Spleen (tissue), 11 donors: ENCODE data around the gene ATF5. TPM values are rescaled to one million over a fixed set of nuclear protein-coding genes. Genes with fewer than 3 reads are reported as not detected.
A peak's percentile ranks its signal among the peaks of the same experiment; 100 is the strongest.
"Not testable (repeated sequence)": the region's sequence is repeated elsewhere in the genome, so short reads cannot be mapped to it uniquely, and the experiment has no call there.

Experiments
- DNase-seq: peaks from one replicate; pipeline ENCODE4 v3.0.0-alpha.2; 2020
- H3K27ac ChIP-seq, 8 donors: fragments of 200-600 bp; sonication (generic) in 7 of 8; 1 replicate in 4 of 8; 2 replicates in 4 of 8; pipeline versions ENCODE4 v1.5.0 to v1.8.0; 2016 to 2021; ENCODE audit warnings: inconsistent platforms in 4 of 8, mild to moderate bottlenecking in 4 of 8, moderate library complexity in 1 of 8
- H3K27me3 ChIP-seq, 7 donors: fragments of 200-600 bp; sonication (generic) in 6 of 7; replicated peaks in 1 of 7; 1 replicate in 4 of 7; 2 replicates in 3 of 7; pipeline versions ENCODE4 v1.5.0 to v1.8.0; 2016 to 2021; ENCODE audit warnings: inconsistent platforms in 3 of 7, mild to moderate bottlenecking in 1 of 7
- H3K36me3 ChIP-seq, 6 donors: fragments of 200-600 bp; sonication (generic) in 5 of 6; 1 replicate in 4 of 6; 2 replicates in 2 of 6; pipeline versions ENCODE4 v1.5.0 to v1.8.0; 2016 to 2021; ENCODE audit warnings: inconsistent platforms in 2 of 6
- H3K4me1 ChIP-seq, 6 donors: fragments of 200-600 bp; sonication (generic) in 5 of 6; 1 replicate in 3 of 6; 2 replicates in 3 of 6; pipeline versions ENCODE4 v1.5.0 to v1.8.0; 2016 to 2021; ENCODE audit warnings: inconsistent platforms in 3 of 6
- H3K4me3 ChIP-seq, 8 donors: fragments of 200-600 bp; sonication (generic) in 7 of 8; 1 replicate in 4 of 8; 2 replicates in 4 of 8; pipeline versions ENCODE4 v1.5.0 to v1.8.0; 2016 to 2021; ENCODE audit warnings: inconsistent platforms in 4 of 8, mild to moderate bottlenecking in 4 of 8, moderate library complexity in 2 of 8
- H3K9me3 ChIP-seq, 8 donors: fragments of 200-600 bp; sonication (generic) in 7 of 8; 1 replicate in 4 of 8; 2 replicates in 4 of 8; pipeline versions ENCODE4 v1.5.0 to v1.8.0; 2016 to 2021; ENCODE audit warnings: inconsistent platforms in 4 of 8
- POLR2A ChIP-seq, 3 donors: fragments of 450-650 bp; IDR thresholded peaks; one replicate each; pipeline ENCODE4 v1.5.1; 2017; ENCODE audit warnings: antibody characterized with exemption in 3 of 3, mild to moderate bottlenecking in 1 of 3
- POLR2AphosphoS5 ChIP-seq, 3 donors: sonication (generic); formaldehyde crosslinking; IDR thresholded peaks; one replicate each; pipeline ENCODE4 v1.5.1; 2017; ENCODE audit warnings: antibody characterized with exemption in 3 of 3
- WGBS, 5 donors: extraction: QIAGEN DNeasy Blood & Tissue Kit in 3 of 5; methylation state at CpG; one replicate each; pipeline versions ENCODE4 v1.1.5 to v1.1.7; 2013 to 2018; 5-methylcytosine and 5-hydroxymethylcytosine counted together
- intact Hi-C: fragments of 100-400 bp; cut with DNase I; formaldehyde crosslinking; loops from one replicate; pipeline ENCODE4 v1.15.0; 2023; ENCODE audit warnings: low total_unique reads
- polyA plus RNA-seq, 3 donors: library from polyadenylated mRNA; stranded (reverse); fragments of 200-250 nt; gene quantifications; one replicate each; pipeline ENCODE4 v1.2.1, GENCODE V29; 2013
- total RNA-seq, 7 donors: library from RNA; depleted of rRNA in 3 of 7; stranded (reverse); fragments of >200 nt in 3 of 7; fragmentation: NEBNext Ultra II Directional in 4 of 7; extraction: Animal tissue kit (Norgen Biotek cat#: 25700) in 4 of 7; gene quantifications; one replicate each; pipeline versions ENCODE4 v1.1.0 to v1.2.1, GENCODE V29; 2016 to 2021
- TF ChIP-seq, protein P1 (sequence below), 11 experiments: fragments of 200-600 bp in 7 of 11; fragments of 450-650 bp in 4 of 11; sonication (generic) in 4 of 11; IDR thresholded peaks in 8 of 11; conservative IDR thresholded peaks in 3 of 11; 1 replicate in 7 of 11; 2 replicates in 4 of 11; pipeline versions ENCODE4 v1.4.0 to v1.8.0; 2016 to 2021; ENCODE audit warnings: antibody characterized with exemption in 11 of 11, inconsistent platforms in 4 of 11, mild to moderate bottlenecking in 1 of 11
- donor health status: healthy with polysubstance abuse.
- donor health status: DM: no; HTN: no; CAD: no; lungs with moderate emphysema.
- donor health status: DM: no; HTN: no; CAD: no.
- donor health status: Bipolar disorder and iron deficiency.
- donor health status: healthy.
- donor health status: DM: no; HTN: no; CAD: no.
- donor health status: DM: yes; HTN: yes; CAD: no.

Gene ATF5
- total and polyA plus RNA-seq, 10 donors: 10.2 to 45.8 (median 19.8) TPM

- peak; percentile 47 for DNase-seq
- Histone ChIP-seq H3K4me3 (peak within 1 kb of the TSS in 5 of 8 donors; percentile 16 to 58 (median 35)), H3K27ac (peak within 1 kb of the TSS in 5 of 8 donors; percentile 15 to 53 (median 36)), H3K4me1 (peaks cover 5 to 47% (median 17%) of the 10 kb centered on the region in 6 donors)
- H3K9me3 ChIP-seq, H3K36me3 ChIP-seq, intact Hi-C loops, H3K27me3 ChIP-seq: not testable (repeated sequence)
- 14 to 58% (median 31%) methylated on average over 2 to 5 of the region's 10 CpGs for WGBS, 5 donors
- TF ChIP-seq POLR2AphosphoS5 (IDR thresholded peaks at IDR 0.05): peak in 1 of 3 donors; percentile 48
Observed at GRCh38 chr19:49960980-49961379, 32.0 kb downstream of the ATF5 start, which contains the start of gene SIGLEC11. SIGLEC11 (minus strand) TSS chr19:49961172; CDS start chr19:49961081, 91 bp downstream.

DNA sequence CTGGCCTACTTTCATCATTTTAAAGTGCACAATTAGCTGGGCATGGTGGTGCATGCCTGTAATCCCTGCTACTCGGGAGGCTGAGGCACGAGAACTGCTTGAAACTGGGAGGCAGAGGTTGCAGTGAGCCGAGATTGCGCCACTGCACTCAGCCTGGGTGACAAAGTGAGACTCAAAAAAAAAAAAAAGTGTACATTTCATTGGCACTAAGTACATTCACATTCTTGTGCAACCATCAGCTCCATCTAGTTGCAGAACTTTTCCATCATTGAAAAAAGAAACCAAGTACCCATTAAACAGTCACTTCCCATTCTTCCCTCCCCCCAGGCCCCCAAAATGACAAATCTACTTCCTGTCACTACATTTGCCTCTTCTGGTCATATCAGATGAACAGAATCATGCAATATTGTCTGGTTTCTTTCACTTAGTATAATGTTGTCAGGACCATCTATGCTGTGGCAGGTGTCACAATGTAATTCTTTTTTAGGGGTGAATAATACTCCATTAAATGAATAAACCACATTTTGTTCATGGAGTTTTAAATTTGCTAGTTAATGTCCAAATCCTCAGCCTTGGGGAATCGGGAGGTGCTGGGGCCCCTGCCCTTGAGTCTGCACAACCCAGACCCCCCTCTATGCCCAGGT lies 39.4 kb downstream of the ATF5 start:
- peak; percentile 13 for DNase-seq
- Histone ChIP-seq H3K27me3 (peaks cover 0 to 16% (median 0%) of the 10 kb centered on the region in 7 donors), H3K9me3 (no peaks in the 10 kb centered on the region), H3K36me3 (peaks cover 0 to 13% (median 0%) of the 10 kb centered on the region in 6 donors), H3K27ac (peak overlapping the region in 3 of 8 donors; percentile 57 to 78 (median 70)), H3K4me3 (no peak overlapping the region), H3K4me1 (peaks cover 0 to 39% (median 6%) of the 10 kb centered on the region in 6 donors)
- no peak for TF ChIP-seq POLR2A (IDR thresholded peaks at IDR 0.05)
- no peak for TF ChIP-seq POLR2AphosphoS5 (IDR thresholded peaks at IDR 0.05)
- TF ChIP-seq, protein P1, sequence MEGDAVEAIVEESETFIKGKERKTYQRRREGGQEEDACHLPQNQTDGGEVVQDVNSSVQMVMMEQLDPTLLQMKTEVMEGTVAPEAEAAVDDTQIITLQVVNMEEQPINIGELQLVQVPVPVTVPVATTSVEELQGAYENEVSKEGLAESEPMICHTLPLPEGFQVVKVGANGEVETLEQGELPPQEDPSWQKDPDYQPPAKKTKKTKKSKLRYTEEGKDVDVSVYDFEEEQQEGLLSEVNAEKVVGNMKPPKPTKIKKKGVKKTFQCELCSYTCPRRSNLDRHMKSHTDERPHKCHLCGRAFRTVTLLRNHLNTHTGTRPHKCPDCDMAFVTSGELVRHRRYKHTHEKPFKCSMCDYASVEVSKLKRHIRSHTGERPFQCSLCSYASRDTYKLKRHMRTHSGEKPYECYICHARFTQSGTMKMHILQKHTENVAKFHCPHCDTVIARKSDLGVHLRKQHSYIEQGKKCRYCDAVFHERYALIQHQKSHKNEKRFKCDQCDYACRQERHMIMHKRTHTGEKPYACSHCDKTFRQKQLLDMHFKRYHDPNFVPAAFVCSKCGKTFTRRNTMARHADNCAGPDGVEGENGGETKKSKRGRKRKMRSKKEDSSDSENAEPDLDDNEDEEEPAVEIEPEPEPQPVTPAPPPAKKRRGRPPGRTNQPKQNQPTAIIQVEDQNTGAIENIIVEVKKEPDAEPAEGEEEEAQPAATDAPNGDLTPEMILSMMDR (IDR thresholded peaks at IDR 0.05 in 8 of 11, conservative IDR thresholded peaks at IDR 0.05 in 3 of 11): no peak
- intact Hi-C loops: no loop called here
- WGBS, 5 donors: 52 to 84% (median 67%) methylated on average over 5 of the region's 5 CpGs

- intact Hi-C loops, H3K9me3 ChIP-seq, DNase-seq: not testable (repeated sequence)
- peak overlapping the region in 2 of 8 donors; percentile 70 to 78 for H3K27ac ChIP-seq
- H3K4me1 ChIP-seq: peaks cover 0 to 46% (median 6%) of the 10 kb centered on the region in 6 donors
- peak overlapping the region in 1 of 8 donors; percentile 57 for H3K4me3 ChIP-seq
- H3K36me3 ChIP-seq: peaks cover 0 to 22% (median 0%) of the 10 kb centered on the region in 6 donors
- 0 to 4% (median 0%) methylated on average over 1 to 4 of the region's 9 CpGs for WGBS, 5 donors
- H3K27me3 ChIP-seq: peaks cover 0 to 16% (median 0%) of the 10 kb centered on the region in 7 donors
Observed at GRCh38 chr19:49969355-49969754, 40.4 kb downstream of the ATF5 start.

DNA sequence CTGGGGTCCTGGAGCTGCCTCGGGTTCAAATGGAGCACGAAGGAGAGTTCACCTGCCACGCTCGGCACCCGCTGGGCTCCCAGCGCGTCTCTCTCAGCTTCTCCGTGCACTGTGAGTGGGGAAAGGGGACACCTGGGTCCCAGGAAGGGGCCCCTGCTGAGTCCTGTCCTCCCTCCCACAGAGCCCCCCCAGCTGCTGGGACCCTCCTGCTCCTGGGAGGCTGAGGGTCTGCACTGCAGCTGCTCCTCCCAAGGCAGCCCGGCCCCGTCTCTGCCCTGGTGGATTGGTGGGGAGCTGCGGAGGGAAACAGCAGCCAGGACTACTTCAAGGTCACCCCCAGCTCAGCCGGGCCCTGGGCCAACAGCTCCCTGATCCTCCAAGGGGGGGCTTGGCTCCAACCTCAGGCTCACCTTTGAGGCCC lies 43.0 kb downstream of the ATF5 start:
- intact Hi-C loops: no loop called here
- TF ChIP-seq, protein P1 (IDR thresholded peaks at IDR 0.05 in 8 of 11, conservative IDR thresholded peaks at IDR 0.05 in 3 of 11): no peak
- peak in 1 of 3 donors; percentile 34 for TF ChIP-seq POLR2AphosphoS5 (IDR thresholded peaks at IDR 0.05)
- TF ChIP-seq POLR2A (IDR thresholded peaks at IDR 0.05): no peak
- no peak for DNase-seq
- H3K36me3 ChIP-seq: peaks cover 0 to 46% (median 14%) of the 10 kb centered on the region in 6 donors
- H3K4me3 ChIP-seq: no peak overlapping the region
- WGBS, 5 donors: 57 to 85% (median 76%) methylated on average over 1 to 12 of the region's 12 CpGs
- no peaks in the 10 kb centered on the region for H3K9me3 ChIP-seq
- H3K4me1 ChIP-seq: peaks cover 0 to 36% (median 3%) of the 10 kb centered on the region in 6 donors
- peaks cover 0 to 16% (median 0%) of the 10 kb centered on the region in 7 donors for H3K27me3 ChIP-seq
- H3K27ac ChIP-seq: no peak overlapping the region

DNA sequence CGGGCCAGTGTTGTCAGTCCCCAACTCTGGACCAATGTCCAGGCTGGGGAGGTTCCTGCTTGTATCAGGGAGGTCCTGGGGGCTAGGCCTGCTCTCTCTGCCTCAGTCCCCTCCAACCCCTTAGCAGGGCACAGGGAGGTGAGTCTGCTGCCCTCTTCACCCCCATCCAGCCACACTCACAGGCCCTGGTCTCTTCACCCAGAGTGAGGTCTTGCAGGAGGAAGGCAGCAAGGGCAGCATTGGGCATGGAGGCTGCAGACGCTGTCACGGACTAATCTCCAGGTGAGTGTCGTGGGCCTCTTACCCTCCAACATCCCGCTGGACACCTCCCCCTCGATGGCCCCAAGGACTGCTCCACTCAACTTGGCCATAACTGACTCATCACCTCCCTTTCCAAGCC lies 43.8 kb downstream of the ATF5 start:
- peaks cover 0 to 15% (median 0%) of the 10 kb centered on the region in 7 donors for H3K27me3 ChIP-seq
- no peaks in the 10 kb centered on the region for H3K9me3 ChIP-seq
- H3K27ac ChIP-seq: no peak overlapping the region
- H3K4me1 ChIP-seq: peaks cover 0 to 32% (median 3%) of the 10 kb centered on the region in 6 donors
- H3K4me3 ChIP-seq: no peak overlapping the region
- H3K36me3 ChIP-seq: peaks cover 0 to 54% (median 22%) of the 10 kb centered on the region in 6 donors
- DNase-seq: no peak
- 85 to 95% (median 93%) methylated on average over 5 to 6 of the region's 6 CpGs for WGBS, 5 donors
- intact Hi-C loops: no loop called here
- TF ChIP-seq POLR2A (IDR thresholded peaks at IDR 0.05) (no peak), POLR2AphosphoS5 (IDR thresholded peaks at IDR 0.05) (peak in 1 of 3 donors; percentile 37)
- TF ChIP-seq, protein P1 (IDR thresholded peaks at IDR 0.05 in 8 of 11, conservative IDR thresholded peaks at IDR 0.05 in 3 of 11): no peak
